Naive thymus-derived CD8-positive, alpha-beta T cell (primary cell): ENCODE measurements around the gene HMCN2. TPM values are rescaled to one million over a fixed set of nuclear protein-coding genes. Genes with fewer than 3 reads are reported as not detected.
A peak's percentile ranks its signal among the peaks of the same experiment; 100 is the strongest.

Source experiments
- ATAC-seq, 2 donors: fragments of 150-1000 bp; cut with Tn5 transposase in 1 of 2; sonication (Bioruptor Pico), chemical (Tn5 transposase) in 1 of 2; 1 replicate in 1 of 2; 2 replicates in 1 of 2; pipeline ENCODE4 v1.10.0; 2021; ENCODE audit warnings: mild to moderate bottlenecking in 2 of 2, moderate library complexity in 2 of 2
- POLR2A ChIA-PET: fragments of 350-600 bp; sonication (Branson Sonifier 250); formaldehyde crosslinking; loops from one replicate; lab custom pipeline; 2021; ENCODE audit warnings: antibody characterized with exemption; lab: Charles Lee
- DNase-seq, 10 donors: peaks; one replicate each; pipeline versions ENCODE4 v3.0.0 to v3.0.0-alpha.2; 2020 to 2022
- H3K27ac Mint-ChIP-seq, 10 donors: one replicate each; pipeline ENCODE4 v1.8.0; 2020 to 2022; ENCODE audit warnings: mild to moderate bottlenecking in 10 of 10, mixed read lengths in 10 of 10, moderate library complexity in 4 of 10, inconsistent platforms in 1 of 10
- H3K27me3 Mint-ChIP-seq, 5 donors: one replicate each; pipeline ENCODE4 v1.8.0; 2021 to 2022; ENCODE audit warnings: mixed read lengths in 5 of 5
- H3K36me3 Mint-ChIP-seq, 3 donors: one replicate each; pipeline ENCODE4 v1.8.0; 2020 to 2022; ENCODE audit warnings: mixed read lengths in 3 of 3, mild to moderate bottlenecking in 2 of 3, inconsistent platforms in 1 of 3
- H3K4me1 Mint-ChIP-seq, 4 donors: one replicate each; pipeline ENCODE4 v1.8.0; 2021 to 2022; ENCODE audit warnings: mixed read lengths in 4 of 4
- H3K4me3 Mint-ChIP-seq, 10 donors: one replicate each; pipeline ENCODE4 v1.8.0; 2020 to 2022; ENCODE audit warnings: mild to moderate bottlenecking in 10 of 10, mixed read lengths in 10 of 10, moderate library complexity in 6 of 10, inconsistent platforms in 1 of 10
- H3K9me3 Mint-ChIP-seq, 9 donors: one replicate each; pipeline ENCODE4 v1.8.0; 2020 to 2022; ENCODE audit warnings: mixed read lengths in 9 of 9, mild to moderate bottlenecking in 3 of 9, inconsistent platforms in 1 of 9, moderate library complexity in 1 of 9
- polyA plus RNA-seq, 3 donors: library from polyadenylated mRNA; unstranded; fragments of 300-500 nt; fragmentation: Illumina TruSeq; gene quantifications; one replicate each; pipeline ENCODE4 v1.2.3, GENCODE V29; 2021
- total RNA-seq, 8 experiments: library from RNA in 2 of 8; stranded (reverse) in 2 of 8; gene quantifications; one replicate each; pipeline ENCODE4 v1.2.3 and lab custom pipeline; 2021 to 2026

The HMCN2 gene, protein sequence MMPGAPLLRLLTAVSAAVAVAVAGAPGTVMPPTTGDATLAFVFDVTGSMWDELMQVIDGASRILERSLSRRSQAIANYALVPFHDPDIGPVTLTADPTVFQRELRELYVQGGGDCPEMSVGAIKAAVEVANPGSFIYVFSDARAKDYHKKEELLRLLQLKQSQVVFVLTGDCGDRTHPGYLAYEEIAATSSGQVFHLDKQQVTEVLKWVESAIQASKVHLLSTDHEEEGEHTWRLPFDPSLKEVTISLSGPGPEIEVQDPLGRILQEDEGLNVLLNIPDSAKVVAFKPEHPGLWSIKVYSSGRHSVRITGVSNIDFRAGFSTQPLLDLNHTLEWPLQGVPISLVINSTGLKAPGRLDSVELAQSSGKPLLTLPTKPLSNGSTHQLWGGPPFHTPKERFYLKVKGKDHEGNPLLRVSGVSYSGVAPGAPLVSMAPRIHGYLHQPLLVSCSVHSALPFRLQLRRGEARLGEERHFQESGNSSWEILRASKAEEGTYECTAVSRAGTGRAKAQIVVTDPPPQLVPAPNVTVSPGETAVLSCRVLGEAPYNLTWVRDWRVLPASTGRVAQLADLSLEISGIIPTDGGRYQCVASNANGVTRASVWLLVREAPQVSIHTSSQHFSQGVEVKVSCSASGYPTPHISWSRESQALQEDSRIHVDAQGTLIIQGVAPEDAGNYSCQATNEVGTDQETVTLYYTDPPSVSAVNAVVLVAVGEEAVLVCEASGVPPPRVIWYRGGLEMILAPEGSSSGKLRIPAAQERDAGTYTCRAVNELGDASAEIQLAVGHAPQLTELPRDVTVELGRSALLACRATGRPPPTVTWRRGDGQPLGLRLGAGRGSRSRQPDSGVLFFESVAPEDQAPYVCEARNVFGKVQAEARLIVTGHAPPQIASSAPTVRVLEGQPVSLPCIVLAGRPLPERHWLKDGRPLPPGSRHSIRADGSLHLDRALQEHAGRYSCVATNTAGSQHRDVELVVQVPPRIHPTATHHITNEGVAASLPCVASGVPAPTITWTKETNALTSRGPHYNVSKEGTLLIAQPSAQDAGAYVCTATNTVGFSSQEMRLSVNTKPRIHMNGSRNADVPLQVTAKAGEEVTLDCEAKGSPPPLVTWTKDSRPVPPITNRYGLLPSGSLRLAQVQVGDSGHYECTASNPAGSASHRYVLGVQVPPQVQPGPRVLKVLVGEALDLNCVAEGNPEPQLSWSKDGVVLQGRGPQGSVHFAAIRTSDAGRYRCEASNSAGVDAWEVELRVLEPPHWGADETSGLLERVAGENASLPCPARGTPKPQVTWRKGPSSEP (N-terminal part only)
- total RNA-seq = not detected
- polyA plus RNA-seq = not detected
- 0 to 0.17 (median 0) reads per million in 6 experiments for total RNA-seq (lab: John Stamatoyannopoulos, UW)

DNA sequence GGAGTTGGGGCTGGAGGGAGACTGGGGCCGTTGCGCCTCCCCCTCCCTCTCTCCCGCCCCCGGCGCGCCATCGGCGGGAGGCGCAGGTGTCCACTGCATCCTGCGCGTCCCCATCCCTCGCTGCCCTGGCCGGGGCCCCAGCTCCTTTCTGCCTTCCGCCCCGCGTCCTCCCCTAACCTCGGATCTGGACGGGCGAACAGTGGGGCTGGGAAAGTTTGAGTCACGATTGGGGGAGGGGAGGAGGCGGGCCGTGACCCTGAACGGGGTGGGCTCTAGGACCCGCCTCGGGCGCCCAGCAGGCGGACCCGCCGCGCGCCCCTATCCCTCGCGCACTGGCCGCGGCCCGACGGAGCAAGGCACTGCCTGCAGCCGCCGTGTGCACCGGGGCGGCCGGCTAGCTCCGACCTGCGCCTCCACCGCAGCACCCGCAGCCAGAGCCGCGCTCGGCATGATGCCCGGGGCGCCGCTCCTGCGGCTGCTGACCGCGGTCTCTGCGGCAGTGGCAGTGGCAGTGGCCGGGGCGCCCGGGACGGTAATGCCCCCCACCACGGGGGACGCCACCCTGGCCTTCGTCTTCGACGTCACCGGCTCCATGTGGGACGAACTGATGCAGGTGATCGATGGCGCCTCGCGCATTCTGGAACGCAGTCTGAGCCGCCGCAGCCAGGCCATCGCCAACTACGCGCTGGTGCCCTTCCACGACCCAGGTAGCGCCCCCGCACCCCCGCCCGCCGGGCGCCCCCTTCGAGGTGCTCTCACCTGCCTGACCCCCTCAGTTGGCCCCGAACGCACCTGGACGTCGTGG is at the start of gene HMCN2:
TSS of gene HMCN2 (plus strand) at position 330 of the 805 bp plus-strand sequence. CDS start at position 449, 119 bp downstream.
- peaks cover 1 to 9% (median 6%) of the 10 kb centered on the region in 4 donors for H3K4me1 Mint-ChIP-seq
- peak within 1 kb of the TSS in 5 of 10 donors; percentile 42 to 60 (median 51) for H3K4me3 Mint-ChIP-seq
- no peaks in the 10 kb centered on the region for H3K9me3 Mint-ChIP-seq
- POLR2A ChIA-PET = no interaction called here
- no peak within 1 kb of the TSS for H3K27ac Mint-ChIP-seq
- H3K36me3 Mint-ChIP-seq = peaks cover 0 to 4% (median 2%) of the 10 kb centered on the region in 3 donors
- ATAC-seq (no peak), DNase-seq (no peak)
- peaks cover 30 to 83% (median 51%) of the 10 kb centered on the region in 5 donors for H3K27me3 Mint-ChIP-seq

DNA sequence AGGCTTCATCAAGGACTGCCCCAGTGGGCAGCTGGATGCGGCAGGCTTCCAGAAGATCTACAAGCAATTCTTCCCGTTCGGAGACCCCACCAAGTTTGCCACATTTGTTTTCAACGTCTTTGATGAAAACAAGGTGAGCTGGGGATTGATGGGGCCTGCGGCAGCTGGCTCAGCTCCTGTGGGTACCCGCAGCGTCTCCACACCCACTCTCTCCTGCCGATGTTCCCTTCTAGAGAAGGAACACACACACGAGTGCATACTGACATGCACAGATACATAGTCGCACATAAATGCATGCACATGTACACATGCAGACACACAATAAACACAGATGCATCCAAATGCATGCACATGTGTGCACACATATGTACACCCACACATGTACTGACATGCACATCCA is 47.7 kb upstream of the HMCN2 start:
- POLR2A ChIA-PET = no interaction called here
- Mint-ChIP-seq H3K4me1 (peaks cover 0 to 6% (median 1%) of the 10 kb centered on the region in 4 donors), H3K4me3 (no peak overlapping the region), H3K9me3 (no peaks in the 10 kb centered on the region), H3K27me3 (peaks cover 0 to 5% (median 0%) of the 10 kb centered on the region in 5 donors), H3K36me3 (no peaks in the 10 kb centered on the region), H3K27ac (no peak overlapping the region)
- ATAC-seq = no peak
- no peak for DNase-seq

DNA sequence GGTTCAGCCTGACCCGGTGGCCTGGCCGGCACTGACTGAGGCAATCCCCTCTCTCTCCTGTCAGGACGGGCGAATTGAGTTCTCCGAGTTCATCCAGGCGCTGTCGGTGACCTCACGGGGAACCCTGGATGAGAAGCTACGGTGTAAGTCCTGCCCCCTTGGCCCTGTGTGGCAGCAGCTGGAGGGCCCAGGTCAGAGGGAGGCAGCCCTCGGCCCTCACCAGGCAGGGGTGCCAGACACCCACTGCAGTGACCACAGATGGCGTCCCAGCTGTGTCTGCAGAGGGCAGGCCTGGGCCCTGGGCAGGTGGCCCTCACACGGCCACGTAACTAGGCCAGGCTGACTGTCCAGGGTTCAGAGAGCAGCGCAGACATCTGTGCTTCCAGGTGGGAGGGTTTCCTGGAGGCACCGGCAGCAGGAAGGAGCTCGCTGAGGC is 45.9 kb upstream of the HMCN2 start:
- H3K4me3 Mint-ChIP-seq = no peak overlapping the region
- H3K4me1 Mint-ChIP-seq = peaks cover 0 to 6% (median 0%) of the 10 kb centered on the region in 4 donors
- peaks cover 0 to 3% (median 0%) of the 10 kb centered on the region in 5 donors for H3K27me3 Mint-ChIP-seq
- POLR2A ChIA-PET = no interaction called here
- no peak for DNase-seq
- no peak for ATAC-seq
- H3K36me3 Mint-ChIP-seq = no peaks in the 10 kb centered on the region
- no peaks in the 10 kb centered on the region for H3K9me3 Mint-ChIP-seq
- no peak overlapping the region for H3K27ac Mint-ChIP-seq

DNA sequence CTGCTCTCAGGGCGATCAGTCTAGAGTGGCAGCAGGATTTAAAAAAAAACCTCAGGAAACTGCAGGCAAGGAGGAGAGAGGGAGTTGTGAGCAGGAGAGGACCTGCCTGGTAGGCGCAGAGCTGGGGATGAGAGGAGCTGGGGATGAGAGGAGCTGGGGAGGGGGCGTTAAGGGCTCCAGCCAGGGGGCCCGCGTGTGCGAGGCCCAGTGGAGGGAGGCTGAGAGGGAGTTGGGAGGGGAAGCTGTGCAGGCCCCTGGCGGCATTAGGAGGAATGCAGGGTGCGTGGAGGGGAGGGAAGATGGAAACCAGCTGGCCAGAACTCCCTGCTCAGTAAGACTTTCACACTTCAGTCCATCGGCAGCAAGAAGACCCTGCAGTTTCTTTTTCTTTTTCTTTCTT is 45.2 kb upstream of the HMCN2 start:
- H3K36me3 Mint-ChIP-seq = no peaks in the 10 kb centered on the region
- DNase-seq (no peak), ATAC-seq (no peak)
- peaks cover 0 to 4% (median 0%) of the 10 kb centered on the region in 4 donors for H3K4me1 Mint-ChIP-seq
- no peaks in the 10 kb centered on the region for H3K9me3 Mint-ChIP-seq
- H3K27ac Mint-ChIP-seq = no peak overlapping the region
- H3K27me3 Mint-ChIP-seq = peaks cover 0 to 3% (median 0%) of the 10 kb centered on the region in 5 donors
- no peak overlapping the region for H3K4me3 Mint-ChIP-seq
- POLR2A ChIA-PET = interaction anchor here (0.7 kb wide), 1 partner anchor 71 kb away, joined by 3 read pairs; no protein-coding TSS in a partner anchor

DNA sequence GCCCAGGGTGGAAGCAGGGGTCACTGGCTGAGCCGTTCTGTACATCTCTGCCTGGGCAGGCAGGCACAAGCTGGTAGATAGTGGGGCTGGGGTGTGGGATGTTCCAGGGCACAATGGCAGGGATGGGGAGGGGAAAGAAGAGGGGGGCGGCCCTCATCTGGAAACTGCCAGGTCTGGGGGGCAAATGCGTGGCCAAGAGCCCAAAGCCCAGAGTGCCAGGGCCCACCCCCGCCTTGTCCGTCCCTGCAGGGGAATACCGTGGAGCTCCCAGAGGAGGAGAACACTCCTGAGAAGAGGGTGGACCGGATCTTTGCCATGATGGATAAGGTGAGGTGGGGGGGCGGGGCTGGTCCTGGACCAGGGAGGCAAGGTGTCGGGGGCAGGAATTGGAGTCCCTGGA is 42.7 kb upstream of the HMCN2 start:
- POLR2A ChIA-PET = no interaction called here
- ATAC-seq = no peak

DNA sequence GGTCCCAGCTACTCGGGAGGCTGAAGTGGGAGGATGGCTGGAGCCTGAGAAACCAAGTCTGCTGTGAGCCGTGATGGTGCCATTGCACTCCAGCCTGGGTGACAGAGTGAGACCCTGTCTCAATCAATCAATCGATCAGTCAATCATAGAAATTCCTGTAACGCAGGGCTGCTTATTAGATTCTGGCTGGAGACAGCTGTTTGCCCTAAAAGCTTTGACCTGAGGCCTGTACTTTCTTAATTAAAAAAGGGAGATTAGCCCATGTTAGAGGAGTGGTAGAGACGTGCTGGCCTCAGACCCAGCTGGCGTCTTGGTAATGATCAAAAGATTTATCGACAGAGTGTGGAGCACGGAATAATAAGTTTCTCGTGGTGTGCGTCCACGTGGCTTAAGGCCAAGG is 40.5 kb upstream of the HMCN2 start:
- Mint-ChIP-seq H3K36me3 (peaks cover 0 to 8% (median 0%) of the 10 kb centered on the region in 3 donors), H3K4me1 (no peaks in the 10 kb centered on the region), H3K27me3 (peaks cover 0 to 3% (median 0%) of the 10 kb centered on the region in 5 donors), H3K4me3 (no peak overlapping the region), H3K9me3 (peaks cover 0 to 15% (median 0%) of the 10 kb centered on the region in 9 donors), H3K27ac (no peak overlapping the region)
- DNase-seq (no peak), ATAC-seq (no peak)
- POLR2A ChIA-PET = interaction anchor here (0.6 kb wide), 2 partner anchors 12 to 117 kb away, joined by 3 to 5 read pairs; no protein-coding TSS in a partner anchor

More for the DNA sequence above, 42.7 kb upstream of the HMCN2 start:
- Mint-ChIP-seq H3K27me3 (peaks cover 0 to 3% (median 0%) of the 10 kb centered on the region in 5 donors), H3K27ac (no peak overlapping the region), H3K4me3 (no peak overlapping the region), H3K4me1 (no peaks in the 10 kb centered on the region), H3K9me3 (peaks cover 0 to 10% (median 0%) of the 10 kb centered on the region in 9 donors), H3K36me3 (peaks cover 0 to 3% (median 0%) of the 10 kb centered on the region in 3 donors)
- DNase-seq = no peak

DNA sequence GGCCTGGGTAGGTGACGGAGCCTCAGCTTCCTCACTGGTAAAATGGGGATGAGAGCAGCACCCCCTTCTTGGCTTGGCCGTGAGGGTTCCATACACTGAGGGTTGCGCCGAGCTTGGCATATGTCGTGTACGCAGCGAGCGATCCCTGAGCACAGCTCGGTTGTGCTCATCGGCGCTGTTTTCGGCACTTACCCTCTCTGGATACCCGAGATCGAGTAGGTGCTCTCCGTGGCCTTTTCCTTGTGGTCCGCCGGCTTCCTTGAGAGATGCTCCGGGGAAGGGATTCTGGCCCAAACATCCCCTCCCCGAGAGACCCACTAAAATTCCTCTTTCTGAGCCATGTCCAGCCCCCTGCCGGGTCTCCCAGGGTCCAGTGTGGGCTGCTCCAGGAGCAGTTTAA is 40.0 kb upstream of the HMCN2 start:
- H3K4me1 Mint-ChIP-seq = no peaks in the 10 kb centered on the region
- no peak for ATAC-seq
- POLR2A ChIA-PET = interaction anchor here (0.6 kb wide), 1 partner anchor 117 kb away, joined by 5 read pairs; no protein-coding TSS in a partner anchor
- peaks cover 0 to 15% (median 0%) of the 10 kb centered on the region in 9 donors for H3K9me3 Mint-ChIP-seq
- H3K4me3 Mint-ChIP-seq = no peak overlapping the region
- no peak for DNase-seq
- H3K27me3 Mint-ChIP-seq = peaks cover 0 to 3% (median 0%) of the 10 kb centered on the region in 5 donors
- peaks cover 0 to 8% (median 0%) of the 10 kb centered on the region in 3 donors for H3K36me3 Mint-ChIP-seq
- H3K27ac Mint-ChIP-seq = no peak overlapping the region

DNA sequence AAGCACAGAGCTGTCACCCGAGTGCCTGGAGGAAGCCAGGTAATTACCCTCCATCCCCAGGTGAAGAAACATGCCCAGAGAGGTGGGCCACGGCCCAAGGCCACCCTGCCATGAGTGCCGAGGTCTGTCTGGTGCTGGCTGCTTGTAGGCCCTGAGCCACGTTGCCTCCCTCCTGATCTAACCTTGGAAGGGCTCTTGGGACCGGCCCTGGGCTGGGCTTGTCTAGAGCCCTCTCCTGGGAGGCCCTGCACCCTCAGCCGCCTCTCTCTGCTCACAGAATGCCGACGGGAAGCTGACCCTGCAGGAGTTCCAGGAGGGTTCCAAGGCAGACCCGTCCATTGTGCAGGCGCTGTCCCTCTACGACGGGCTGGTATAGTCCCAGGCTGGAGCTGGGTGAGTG is 39.4 kb upstream of the HMCN2 start:
- DNase-seq (no peak), ATAC-seq (no peak)
- Mint-ChIP-seq H3K4me3 (no peak overlapping the region), H3K4me1 (no peaks in the 10 kb centered on the region), H3K9me3 (peaks cover 0 to 15% (median 0%) of the 10 kb centered on the region in 9 donors), H3K27ac (no peak overlapping the region), H3K36me3 (peaks cover 0 to 8% (median 0%) of the 10 kb centered on the region in 3 donors), H3K27me3 (peaks cover 0 to 3% (median 0%) of the 10 kb centered on the region in 5 donors)
- POLR2A ChIA-PET = interaction anchor here (0.7 kb wide), 1 partner anchor 857 kb away, joined by 4 read pairs; no protein-coding TSS in a partner anchor

DNA sequence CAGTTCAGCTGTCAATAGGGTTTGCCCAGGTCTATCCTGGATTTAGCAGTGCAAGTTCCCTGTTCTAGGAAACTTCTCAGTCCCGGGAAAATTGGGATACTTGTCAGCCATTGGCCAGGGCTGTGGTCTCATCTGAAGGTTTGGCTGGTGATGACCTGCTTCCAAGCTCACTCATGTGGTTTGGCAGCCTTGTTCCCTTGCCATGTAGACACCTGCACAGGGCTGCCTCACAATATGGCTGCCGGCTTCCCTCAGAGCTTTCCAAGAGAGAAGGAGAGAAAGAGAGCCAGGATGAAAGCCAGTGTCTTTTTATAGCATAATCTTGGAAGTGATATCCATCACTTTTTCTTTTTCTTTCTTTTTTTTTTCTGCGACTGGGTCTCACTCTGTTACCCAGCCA is 37.7 kb upstream of the HMCN2 start:
- H3K4me1 Mint-ChIP-seq = no peaks in the 10 kb centered on the region
- ATAC-seq = no peak
- H3K4me3 Mint-ChIP-seq = no peak overlapping the region
- H3K27me3 Mint-ChIP-seq = no peaks in the 10 kb centered on the region
- peaks cover 0 to 15% (median 0%) of the 10 kb centered on the region in 9 donors for H3K9me3 Mint-ChIP-seq
- DNase-seq = no peak
- no peak overlapping the region for H3K27ac Mint-ChIP-seq
- POLR2A ChIA-PET = interaction anchor here (0.8 kb wide), 1 partner anchor 345 kb away, joined by 4 read pairs; no protein-coding TSS in a partner anchor
- peaks cover 0 to 8% (median 0%) of the 10 kb centered on the region in 3 donors for H3K36me3 Mint-ChIP-seq

DNA sequence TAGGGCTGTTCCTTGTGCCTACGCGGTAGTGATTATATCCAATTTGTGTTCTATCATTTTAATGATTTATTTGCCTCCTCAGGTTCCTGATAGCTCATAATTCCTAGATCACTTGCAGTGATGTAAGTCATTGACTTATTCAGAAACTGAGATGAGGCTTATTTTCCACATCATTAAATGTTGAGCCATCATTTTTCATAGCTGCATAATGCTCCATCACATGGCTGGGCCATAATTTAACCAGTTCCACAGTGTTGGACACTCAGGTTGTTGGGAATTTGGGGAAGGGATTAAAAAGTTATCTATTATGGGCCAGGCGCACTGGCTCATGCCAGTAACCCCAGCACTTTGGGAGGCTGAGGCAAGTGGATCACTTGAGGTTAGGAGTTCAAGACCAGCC is 35.8 kb upstream of the HMCN2 start:
- POLR2A ChIA-PET = no interaction called here
- Mint-ChIP-seq H3K36me3 (peaks cover 0 to 8% (median 0%) of the 10 kb centered on the region in 3 donors), H3K9me3 (peaks cover 0 to 15% (median 0%) of the 10 kb centered on the region in 9 donors), H3K27ac (peak overlapping the region in 1 of 10 donors; percentile 13), H3K27me3 (no peaks in the 10 kb centered on the region), H3K4me1 (no peaks in the 10 kb centered on the region), H3K4me3 (no peak overlapping the region)
- DNase-seq = no peak
- no peak for ATAC-seq

DNA sequence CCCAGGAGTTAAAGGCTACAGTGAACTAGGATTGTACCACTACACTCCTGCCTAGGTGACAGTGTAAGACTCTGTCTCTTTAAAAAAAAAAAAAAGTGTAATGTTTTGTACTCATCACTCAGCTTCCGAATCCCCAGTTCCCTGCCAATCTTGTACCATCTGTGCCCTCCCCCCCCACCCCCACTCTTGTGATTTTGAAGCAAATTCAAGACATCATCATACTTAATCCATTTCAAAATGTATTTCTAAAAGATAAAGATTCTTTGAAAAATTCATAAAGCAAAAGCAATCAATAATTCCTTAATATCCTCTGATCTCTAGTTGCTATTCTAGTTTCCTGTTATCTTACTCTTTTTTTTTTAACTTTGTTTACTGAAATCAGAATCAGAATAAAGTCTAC is 34.9 kb upstream of the HMCN2 start:
- DNase-seq (no peak), ATAC-seq (no peak)
- Mint-ChIP-seq H3K4me3 (no peak overlapping the region), H3K4me1 (peaks cover 0 to under 1% (median 0%) of the 10 kb centered on the region in 4 donors), H3K9me3 (peaks cover 0 to 15% (median 0%) of the 10 kb centered on the region in 9 donors), H3K36me3 (peaks cover 0 to 8% (median 0%) of the 10 kb centered on the region in 3 donors), H3K27me3 (no peaks in the 10 kb centered on the region), H3K27ac (no peak overlapping the region)
- POLR2A ChIA-PET = no interaction called here
